Spleen (tissue), 11 donors: ENCODE results near the gene LRCH1. TPM values are rescaled to one million over a fixed set of nuclear protein-coding genes. Genes with fewer than 3 reads are reported as not detected.

Experiments
- DNase-seq: peaks from one replicate; pipeline ENCODE4 v3.0.0-alpha.2; 2020
- H3K27ac ChIP-seq, 8 donors: fragments of 200-600 bp; sonication (generic) in 7 of 8; 1 replicate in 4 of 8; 2 replicates in 4 of 8; pipeline versions ENCODE4 v1.5.0 to v1.8.0; 2016 to 2021; ENCODE audit warnings: inconsistent platforms in 4 of 8, mild to moderate bottlenecking in 4 of 8, moderate library complexity in 1 of 8
- H3K27me3 ChIP-seq, 7 donors: fragments of 200-600 bp; sonication (generic) in 6 of 7; replicated peaks in 1 of 7; 1 replicate in 4 of 7; 2 replicates in 3 of 7; pipeline versions ENCODE4 v1.5.0 to v1.8.0; 2016 to 2021; ENCODE audit warnings: inconsistent platforms in 3 of 7, mild to moderate bottlenecking in 1 of 7
- H3K36me3 ChIP-seq, 6 donors: fragments of 200-600 bp; sonication (generic) in 5 of 6; 1 replicate in 4 of 6; 2 replicates in 2 of 6; pipeline versions ENCODE4 v1.5.0 to v1.8.0; 2016 to 2021; ENCODE audit warnings: inconsistent platforms in 2 of 6
- H3K4me1 ChIP-seq, 6 donors: fragments of 200-600 bp; sonication (generic) in 5 of 6; 1 replicate in 3 of 6; 2 replicates in 3 of 6; pipeline versions ENCODE4 v1.5.0 to v1.8.0; 2016 to 2021; ENCODE audit warnings: inconsistent platforms in 3 of 6
- H3K4me3 ChIP-seq, 8 donors: fragments of 200-600 bp; sonication (generic) in 7 of 8; 1 replicate in 4 of 8; 2 replicates in 4 of 8; pipeline versions ENCODE4 v1.5.0 to v1.8.0; 2016 to 2021; ENCODE audit warnings: inconsistent platforms in 4 of 8, mild to moderate bottlenecking in 4 of 8, moderate library complexity in 2 of 8
- H3K9me3 ChIP-seq, 8 donors: fragments of 200-600 bp; sonication (generic) in 7 of 8; 1 replicate in 4 of 8; 2 replicates in 4 of 8; pipeline versions ENCODE4 v1.5.0 to v1.8.0; 2016 to 2021; ENCODE audit warnings: inconsistent platforms in 4 of 8
- POLR2A ChIP-seq, 3 donors: fragments of 450-650 bp; IDR thresholded peaks; one replicate each; pipeline ENCODE4 v1.5.1; 2017; ENCODE audit warnings: antibody characterized with exemption in 3 of 3, mild to moderate bottlenecking in 1 of 3
- POLR2AphosphoS5 ChIP-seq, 3 donors: sonication (generic); formaldehyde crosslinking; IDR thresholded peaks; one replicate each; pipeline ENCODE4 v1.5.1; 2017; ENCODE audit warnings: antibody characterized with exemption in 3 of 3
- WGBS, 5 donors: extraction: QIAGEN DNeasy Blood & Tissue Kit in 3 of 5; methylation state at CpG; one replicate each; pipeline versions ENCODE4 v1.1.5 to v1.1.7; 2013 to 2018; 5-methylcytosine and 5-hydroxymethylcytosine counted together
- intact Hi-C: fragments of 100-400 bp; cut with DNase I; formaldehyde crosslinking; loops from one replicate; pipeline ENCODE4 v1.15.0; 2023; ENCODE audit warnings: low total_unique reads
- polyA plus RNA-seq, 3 donors: library from polyadenylated mRNA; stranded (reverse); fragments of 200-250 nt; gene quantifications; one replicate each; pipeline ENCODE4 v1.2.1, GENCODE V29; 2013
- total RNA-seq, 7 donors: library from RNA; depleted of rRNA in 3 of 7; stranded (reverse); fragments of >200 nt in 3 of 7; fragmentation: NEBNext Ultra II Directional in 4 of 7; extraction: Animal tissue kit (Norgen Biotek cat#: 25700) in 4 of 7; gene quantifications; one replicate each; pipeline versions ENCODE4 v1.1.0 to v1.2.1, GENCODE V29; 2016 to 2021
- TF ChIP-seq, protein P1 (sequence below), 11 experiments: fragments of 200-600 bp in 7 of 11; fragments of 450-650 bp in 4 of 11; sonication (generic) in 4 of 11; IDR thresholded peaks in 8 of 11; conservative IDR thresholded peaks in 3 of 11; 1 replicate in 7 of 11; 2 replicates in 4 of 11; pipeline versions ENCODE4 v1.4.0 to v1.8.0; 2016 to 2021; ENCODE audit warnings: antibody characterized with exemption in 11 of 11, inconsistent platforms in 4 of 11, mild to moderate bottlenecking in 1 of 11
- donor health status: healthy with polysubstance abuse.
- donor health status: DM: no; HTN: no; CAD: no; lungs with moderate emphysema.
- donor health status: DM: no; HTN: no; CAD: no.
- donor health status: Bipolar disorder and iron deficiency.
- donor health status: healthy.
- donor health status: DM: no; HTN: no; CAD: no.
- donor health status: DM: yes; HTN: yes; CAD: no.

The LRCH1 gene
- total and polyA plus RNA-seq, 10 donors: 7.4 to 41.6 (median 34.6) TPM

DNA sequence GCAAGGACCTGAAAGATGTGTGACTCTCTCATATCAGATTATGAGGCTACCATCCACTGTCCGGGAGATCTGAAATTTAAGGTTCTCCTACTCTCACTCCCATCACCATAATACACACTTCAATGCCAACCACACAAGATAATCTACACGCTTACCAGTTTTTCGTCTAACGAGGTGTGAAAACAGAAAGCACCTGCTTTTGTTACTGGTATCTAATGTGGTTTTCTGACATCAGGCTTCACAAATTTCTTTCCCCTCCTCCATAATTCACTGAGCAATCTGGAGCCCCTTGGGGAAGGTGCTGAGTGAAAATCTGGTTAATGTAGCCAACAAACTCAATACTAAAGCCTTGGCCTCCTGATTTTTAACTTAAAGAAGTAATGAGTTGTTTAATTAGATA is 10.1 kb upstream of the LRCH1 start:
- no peak overlapping the region for H3K4me3 ChIP-seq
- no peaks in the 10 kb centered on the region for H3K9me3 ChIP-seq
- no peak for TF ChIP-seq POLR2AphosphoS5 (IDR thresholded peaks at IDR 0.05)
- TF ChIP-seq POLR2A (IDR thresholded peaks at IDR 0.05): no peak
- TF ChIP-seq, protein P1, sequence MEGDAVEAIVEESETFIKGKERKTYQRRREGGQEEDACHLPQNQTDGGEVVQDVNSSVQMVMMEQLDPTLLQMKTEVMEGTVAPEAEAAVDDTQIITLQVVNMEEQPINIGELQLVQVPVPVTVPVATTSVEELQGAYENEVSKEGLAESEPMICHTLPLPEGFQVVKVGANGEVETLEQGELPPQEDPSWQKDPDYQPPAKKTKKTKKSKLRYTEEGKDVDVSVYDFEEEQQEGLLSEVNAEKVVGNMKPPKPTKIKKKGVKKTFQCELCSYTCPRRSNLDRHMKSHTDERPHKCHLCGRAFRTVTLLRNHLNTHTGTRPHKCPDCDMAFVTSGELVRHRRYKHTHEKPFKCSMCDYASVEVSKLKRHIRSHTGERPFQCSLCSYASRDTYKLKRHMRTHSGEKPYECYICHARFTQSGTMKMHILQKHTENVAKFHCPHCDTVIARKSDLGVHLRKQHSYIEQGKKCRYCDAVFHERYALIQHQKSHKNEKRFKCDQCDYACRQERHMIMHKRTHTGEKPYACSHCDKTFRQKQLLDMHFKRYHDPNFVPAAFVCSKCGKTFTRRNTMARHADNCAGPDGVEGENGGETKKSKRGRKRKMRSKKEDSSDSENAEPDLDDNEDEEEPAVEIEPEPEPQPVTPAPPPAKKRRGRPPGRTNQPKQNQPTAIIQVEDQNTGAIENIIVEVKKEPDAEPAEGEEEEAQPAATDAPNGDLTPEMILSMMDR (IDR thresholded peaks at IDR 0.05 in 8 of 11, conservative IDR thresholded peaks at IDR 0.05 in 3 of 11): no peak
- no peaks in the 10 kb centered on the region for H3K4me1 ChIP-seq
- H3K27ac ChIP-seq: no peak overlapping the region
- intact Hi-C loops: loop anchor here (10.0 kb wide), 1 partner anchor 48 kb away; no protein-coding TSS in a partner anchor
- WGBS, 5 donors: 53 to 84% (median 74%) methylated on average over 4 of the region's 4 CpGs
- DNase-seq: no peak
- no peaks in the 10 kb centered on the region for H3K36me3 ChIP-seq
- no peaks in the 10 kb centered on the region for H3K27me3 ChIP-seq

DNA sequence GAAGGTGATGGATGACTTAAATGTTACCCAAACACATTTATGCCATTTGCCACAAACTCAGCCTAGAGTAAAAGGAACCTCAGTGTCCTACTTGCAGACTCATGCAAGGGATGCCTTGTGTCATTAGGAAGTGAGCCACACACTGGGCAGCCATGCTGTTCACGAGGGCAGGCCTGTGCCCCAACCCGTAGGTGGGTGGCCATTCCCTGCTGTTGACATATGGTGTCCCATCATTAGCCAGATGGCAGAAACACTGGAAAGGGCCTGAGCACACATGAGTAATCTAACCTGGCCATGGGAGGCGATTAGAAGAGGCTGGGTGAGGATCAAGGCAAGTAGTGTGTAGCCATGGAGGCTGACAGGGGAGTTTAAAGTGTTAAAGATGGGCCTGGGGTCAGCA is 9.7 kb upstream of the LRCH1 start:
- no peaks in the 10 kb centered on the region for H3K9me3 ChIP-seq
- H3K36me3 ChIP-seq: no peaks in the 10 kb centered on the region
- H3K4me3 ChIP-seq: no peak overlapping the region
- intact Hi-C loops: loop anchor here (10.0 kb wide), 1 partner anchor 48 kb away; no protein-coding TSS in a partner anchor
- DNase-seq: no peak
- no peaks in the 10 kb centered on the region for H3K27me3 ChIP-seq
- no peak overlapping the region for H3K27ac ChIP-seq
- TF ChIP-seq, protein P1 (IDR thresholded peaks at IDR 0.05 in 8 of 11, conservative IDR thresholded peaks at IDR 0.05 in 3 of 11): no peak
- WGBS, 5 donors: 90 to 97% (median 92%) methylated on average over 3 of the region's 3 CpGs
- H3K4me1 ChIP-seq: no peaks in the 10 kb centered on the region

- no peak for TF ChIP-seq POLR2A (IDR thresholded peaks at IDR 0.05)
- TF ChIP-seq, protein P1 (IDR thresholded peaks at IDR 0.05 in 8 of 11, conservative IDR thresholded peaks at IDR 0.05 in 3 of 11): no peak
- no peak for TF ChIP-seq POLR2AphosphoS5 (IDR thresholded peaks at IDR 0.05)
- Histone ChIP-seq H3K4me3 (no peak overlapping the region), H3K36me3 (no peaks in the 10 kb centered on the region), H3K27me3 (no peaks in the 10 kb centered on the region), H3K27ac (no peak overlapping the region), H3K9me3 (no peaks in the 10 kb centered on the region), H3K4me1 (no peaks in the 10 kb centered on the region)
- DNase-seq: no peak
- WGBS, 5 donors: 84 to 91% (median 85%) methylated on average over 2 of the region's 2 CpGs
- intact Hi-C loops: loop anchor here (10.0 kb wide), 1 partner anchor 49 kb away; no protein-coding TSS in a partner anchor
These were observed 8.8 kb upstream of the LRCH1 start for GRCh38 chr13:46544208-46544607.

DNA sequence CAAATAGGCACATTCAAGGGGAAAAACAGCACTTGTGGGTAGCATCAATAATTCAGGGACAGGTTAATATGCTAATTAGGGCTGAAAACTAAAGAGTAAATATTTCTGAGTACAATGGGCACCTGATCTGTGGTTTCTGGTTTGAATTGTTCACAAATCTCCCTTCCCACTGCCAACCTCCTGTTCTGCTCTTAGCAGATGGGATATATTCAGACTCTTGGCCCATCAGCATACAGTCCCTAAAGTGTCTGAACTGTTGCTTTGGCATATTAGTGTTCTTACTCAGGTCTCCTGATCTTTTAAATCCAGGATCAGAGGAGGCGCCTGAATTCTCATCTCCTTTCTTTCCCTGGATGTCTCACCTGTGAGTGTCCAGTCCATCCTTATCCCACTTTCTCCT is 8.2 kb upstream of the LRCH1 start:
- no peaks in the 10 kb centered on the region for H3K4me1 ChIP-seq
- H3K36me3 ChIP-seq: no peaks in the 10 kb centered on the region
- 94 to 100% (median 96%) methylated on average over 1 of the region's 1 CpG for WGBS, 5 donors
- H3K27ac ChIP-seq: no peak overlapping the region
- intact Hi-C loops: loop anchor here (10.0 kb wide), 1 partner anchor 50 kb away; no protein-coding TSS in a partner anchor
- no peak for DNase-seq
- TF ChIP-seq POLR2AphosphoS5 (IDR thresholded peaks at IDR 0.05): no peak
- TF ChIP-seq, protein P1 (IDR thresholded peaks at IDR 0.05 in 8 of 11, conservative IDR thresholded peaks at IDR 0.05 in 3 of 11): no peak
- TF ChIP-seq POLR2A (IDR thresholded peaks at IDR 0.05): no peak
- no peaks in the 10 kb centered on the region for H3K9me3 ChIP-seq
- H3K27me3 ChIP-seq: no peaks in the 10 kb centered on the region
- no peak overlapping the region for H3K4me3 ChIP-seq
